Activated CD8-positive, alpha-beta T cell treated with anti-CD3 and anti-CD28 coated beads, Interleukin-2, amount 10 ng/mL, durations not matched to agents 7 days and 5 days (primary cell): ENCODE results near the gene WNT7A. TPM values are rescaled to one million over a fixed set of nuclear protein-coding genes. Genes with fewer than 3 reads are reported as not detected.

ENCODE experiments used
- ATAC-seq: fragments of 150-1000 bp; cut with Tn5 transposase; one replicate; pipeline ENCODE4 v1.10.0; 2021; ENCODE audit warnings: moderate library complexity
- CTCF ChIA-PET: fragments of 350-600 bp; sonication (Branson Sonifier 250); formaldehyde crosslinking; loops from one replicate; lab custom pipeline; 2021; ENCODE audit warnings: antibody characterized with exemption; lab: Charles Lee
- POLR2A ChIA-PET: fragments of 350-600 bp; sonication (Branson Sonifier 250); formaldehyde crosslinking; loops from one replicate; lab custom pipeline; 2021; ENCODE audit warnings: antibody characterized with exemption; lab: Charles Lee
- DNase-seq: peaks from one replicate; pipeline ENCODE4 v3.0.0-alpha.2; 2020
- H3K27ac Mint-ChIP-seq: one replicate; pipeline ENCODE4 v1.8.0; 2021; ENCODE audit warnings: mild to moderate bottlenecking, mixed read lengths
- H3K27me3 Mint-ChIP-seq: one replicate; pipeline ENCODE4 v1.8.0; 2021; ENCODE audit warnings: low read depth, mixed read lengths
- H3K36me3 Mint-ChIP-seq: one replicate; pipeline ENCODE4 v1.8.0; 2021; ENCODE audit warnings: low read depth, mixed read lengths
- H3K4me1 Mint-ChIP-seq: one replicate; pipeline ENCODE4 v1.8.0; 2021; ENCODE audit warnings: low read depth, mixed read lengths
- H3K4me3 Mint-ChIP-seq: one replicate; pipeline ENCODE4 v1.8.0; 2021; ENCODE audit warnings: mild to moderate bottlenecking, mixed read lengths
- H3K9me3 Mint-ChIP-seq: one replicate; pipeline ENCODE4 v1.8.0; 2022; ENCODE audit warnings: mixed read lengths; ENCODE audit not compliant: insufficient read depth
- total RNA-seq, 2 experiments: library from RNA; stranded (reverse); gene quantifications; one replicate each; pipeline ENCODE4 v1.2.3, GENCODE V29; 2021

The WNT7A gene
- total RNA-seq, 2 experiments from 2014 or later = not detected

DNA sequence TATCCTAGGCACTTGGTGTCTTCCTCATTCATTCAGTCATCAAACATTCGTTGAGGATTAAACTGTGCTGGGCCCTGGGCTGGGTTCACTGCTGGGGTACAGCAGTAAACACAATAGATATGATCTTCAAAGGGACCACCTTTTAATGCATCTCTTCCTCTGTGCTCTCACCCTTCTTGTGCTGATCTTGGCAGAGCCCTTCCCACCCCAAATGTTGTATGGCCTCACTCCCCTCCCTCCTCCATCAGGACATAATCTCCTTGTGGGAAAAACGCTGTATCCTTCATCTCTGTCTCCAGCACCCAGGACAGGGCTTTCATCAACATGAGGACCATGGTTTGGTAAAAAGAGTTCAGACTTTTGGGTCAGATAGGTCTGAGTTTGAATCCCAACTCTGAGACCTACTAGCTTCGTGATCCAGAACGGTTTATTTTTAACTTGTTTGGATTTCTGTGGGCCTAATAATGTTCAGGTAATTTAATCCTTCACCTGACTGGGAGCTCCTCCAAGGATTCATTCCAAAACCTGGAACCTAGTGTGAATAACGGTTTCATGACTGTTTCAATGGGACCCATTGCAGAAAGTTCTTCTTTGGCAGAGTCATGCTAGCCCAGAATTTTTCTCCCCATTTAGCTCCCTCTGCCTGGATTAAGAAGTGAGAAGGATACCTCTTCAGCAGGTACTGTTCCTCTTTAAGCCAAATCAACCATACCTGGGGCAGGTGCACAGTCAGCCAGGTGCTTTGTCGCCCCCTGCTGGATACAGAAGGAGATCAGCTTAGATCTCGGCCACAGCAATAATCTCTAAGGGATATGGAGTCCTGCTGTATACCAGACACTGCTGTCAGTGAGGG, 5.2 kb upstream of the WNT7A start:
- peaks cover 6% of the 10 kb centered on the region for H3K4me1 Mint-ChIP-seq
- H3K27ac Mint-ChIP-seq = no peak overlapping the region
- peaks cover 44% of the 10 kb centered on the region for H3K27me3 Mint-ChIP-seq
- H3K36me3 Mint-ChIP-seq = no peaks in the 10 kb centered on the region
- POLR2A ChIA-PET = no interaction called here
- CTCF ChIA-PET = interaction anchor here (0.7 to 16.8 kb wide), 15 partner anchors 10 to 389 kb away, joined by 3 to 387 read pairs (median 4); partner anchors contain the start of genes LSM3 and XPC
- H3K4me3 Mint-ChIP-seq = no peak overlapping the region
- ATAC-seq (peak; percentile 73), DNase-seq (peak; percentile 81)
- H3K9me3 Mint-ChIP-seq = no peaks in the 10 kb centered on the region

DNA sequence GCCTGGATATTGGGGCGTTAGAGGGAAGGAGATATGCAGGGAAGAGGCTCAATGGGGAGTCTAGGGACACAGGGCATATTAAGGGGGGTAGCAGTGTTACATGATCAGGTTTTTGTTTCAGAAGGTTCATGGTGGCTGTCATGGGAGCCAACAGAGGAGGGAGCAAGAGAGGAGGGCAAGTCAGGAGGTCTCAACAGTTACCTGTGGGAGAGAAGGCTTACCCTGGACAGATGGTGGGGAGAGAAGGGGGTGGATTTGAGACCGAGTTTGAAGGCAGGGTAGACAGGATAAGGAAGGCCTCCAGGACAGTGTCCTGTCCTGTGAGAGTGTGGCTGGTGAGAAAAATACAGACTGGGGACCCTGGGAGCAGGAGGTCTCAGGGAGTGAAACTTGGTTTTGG, 3.8 kb upstream of the WNT7A start:
- Mint-ChIP-seq H3K27ac (no peak overlapping the region), H3K27me3 (peaks cover 53% of the 10 kb centered on the region), H3K4me1 (peaks cover 9% of the 10 kb centered on the region), H3K4me3 (no peak overlapping the region), H3K36me3 (no peaks in the 10 kb centered on the region), H3K9me3 (no peaks in the 10 kb centered on the region)
- ChIA-PET CTCF (interaction anchor here (0.8 to 16.8 kb wide), 4 partner anchors 12 to 230 kb away, joined by 4 to 387 read pairs (median 8); no protein-coding TSS in a partner anchor), POLR2A (no interaction called here)
- ATAC-seq (no peak), DNase-seq (no peak)

DNA sequence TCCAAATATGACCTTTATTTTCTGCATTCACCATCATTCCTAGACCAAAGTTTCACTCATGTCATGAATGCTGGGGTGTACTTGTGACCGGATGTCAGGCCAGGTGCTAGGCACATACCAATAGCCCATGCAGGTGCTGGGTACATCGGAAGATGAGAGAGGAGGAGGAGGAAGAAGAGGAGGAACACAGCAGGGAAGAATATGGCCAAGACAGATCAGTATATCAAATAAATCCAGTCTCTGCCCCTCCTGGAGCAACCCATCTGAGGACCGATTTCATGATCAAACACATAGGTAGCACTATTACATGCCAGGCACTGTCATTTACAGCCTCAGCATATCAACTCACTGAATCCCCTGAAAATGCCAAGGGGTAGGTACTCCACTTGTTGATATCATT, 3.0 kb upstream of the WNT7A start:
- ChIA-PET CTCF (interaction anchor here (16.8 kb wide), 1 partner anchor 229 kb away, joined by 387 read pairs; no protein-coding TSS in a partner anchor), POLR2A (no interaction called here)
- no peak for DNase-seq
- no peak for ATAC-seq
- H3K36me3 Mint-ChIP-seq = no peaks in the 10 kb centered on the region
- H3K9me3 Mint-ChIP-seq = no peaks in the 10 kb centered on the region
- peaks cover 11% of the 10 kb centered on the region for H3K4me1 Mint-ChIP-seq
- no peak overlapping the region for H3K4me3 Mint-ChIP-seq
- peaks cover 60% of the 10 kb centered on the region for H3K27me3 Mint-ChIP-seq
- H3K27ac Mint-ChIP-seq = no peak overlapping the region

DNA sequence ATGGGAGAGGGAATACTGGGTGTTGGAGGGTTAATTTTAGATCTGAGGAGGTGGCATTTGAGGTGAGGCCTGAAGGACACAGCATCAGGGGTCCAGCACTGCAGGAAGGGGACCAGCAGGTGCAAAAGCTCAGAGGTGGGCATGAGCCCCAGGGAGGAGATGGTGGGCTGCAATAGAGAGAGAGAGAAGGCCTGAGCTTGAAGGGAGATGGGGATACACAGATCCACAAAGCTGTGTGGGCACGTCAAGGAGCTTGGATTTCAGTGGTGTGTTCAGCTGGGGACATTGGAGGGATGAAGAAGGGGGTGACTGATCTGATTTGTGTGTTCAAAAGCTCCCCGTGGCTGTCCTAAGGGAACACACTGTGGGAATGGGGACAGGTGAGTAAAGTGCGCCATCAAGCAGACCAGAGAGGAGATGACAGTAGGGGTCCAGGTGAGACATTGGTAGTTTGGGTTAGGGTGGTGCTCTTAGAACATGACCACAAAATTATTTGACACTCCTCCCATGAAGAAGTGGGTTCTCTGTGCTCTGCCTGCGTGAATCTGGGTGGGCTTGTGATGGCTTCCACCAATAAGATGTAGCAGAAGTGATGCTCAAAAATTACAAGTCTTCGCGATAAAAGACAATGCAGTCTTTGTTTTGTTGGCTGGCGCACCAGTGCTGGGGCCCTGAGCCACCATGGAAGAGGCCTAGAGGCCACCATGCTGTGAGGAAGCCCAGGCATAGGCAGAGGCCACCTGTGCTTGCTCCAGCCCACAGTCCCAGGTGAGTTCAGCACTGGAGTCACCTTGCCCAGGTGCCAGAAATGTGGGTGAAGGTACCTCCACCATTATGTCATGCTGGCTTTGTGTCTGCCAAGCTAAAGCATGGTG, 1.9 kb upstream of the WNT7A start:
- ATAC-seq (no peak), DNase-seq (no peak)
- Mint-ChIP-seq H3K9me3 (no peaks in the 10 kb centered on the region), H3K27me3 (peaks cover 70% of the 10 kb centered on the region), H3K4me3 (no peak overlapping the region), H3K36me3 (no peaks in the 10 kb centered on the region), H3K27ac (peak overlapping the region; percentile 4), H3K4me1 (peaks cover 11% of the 10 kb centered on the region)
- POLR2A ChIA-PET = no interaction called here
- CTCF ChIA-PET = interaction anchor here (0.6 to 16.8 kb wide), 11 partner anchors 9 to 402 kb away, joined by 3 to 387 read pairs (median 5); partner anchors contain the start of gene HDAC11

DNA sequence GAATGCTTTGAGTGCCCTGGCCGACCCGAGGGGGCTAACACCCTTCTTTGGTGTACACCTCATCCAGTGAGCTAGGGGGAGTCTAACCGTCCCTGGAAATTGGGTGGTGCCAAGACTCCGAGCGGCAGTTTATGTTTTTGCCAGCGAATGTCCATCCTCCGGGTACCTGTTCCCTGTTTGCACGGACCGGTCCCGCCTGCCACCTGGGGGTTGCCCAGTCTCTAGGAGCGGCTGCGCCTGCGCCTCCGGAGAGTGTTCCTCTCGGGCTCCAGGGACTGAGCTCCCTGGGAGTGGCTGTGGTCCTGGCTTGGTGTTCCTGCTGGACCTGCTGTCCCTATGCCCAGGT, 913 bp upstream of the WNT7A start:
- Mint-ChIP-seq H3K4me3 (no peak overlapping the region), H3K27me3 (peaks cover 79% of the 10 kb centered on the region), H3K9me3 (no peaks in the 10 kb centered on the region), H3K27ac (no peak overlapping the region), H3K4me1 (peaks cover 7% of the 10 kb centered on the region), H3K36me3 (no peaks in the 10 kb centered on the region)
- POLR2A ChIA-PET = no interaction called here
- CTCF ChIA-PET = interaction anchor here (0.6 to 16.8 kb wide), 14 partner anchors 10 to 401 kb away, joined by 3 to 387 read pairs (median 5); partner anchors contain the start of gene HDAC11
- DNase-seq (no peak), ATAC-seq (peak; percentile 3)

DNA sequence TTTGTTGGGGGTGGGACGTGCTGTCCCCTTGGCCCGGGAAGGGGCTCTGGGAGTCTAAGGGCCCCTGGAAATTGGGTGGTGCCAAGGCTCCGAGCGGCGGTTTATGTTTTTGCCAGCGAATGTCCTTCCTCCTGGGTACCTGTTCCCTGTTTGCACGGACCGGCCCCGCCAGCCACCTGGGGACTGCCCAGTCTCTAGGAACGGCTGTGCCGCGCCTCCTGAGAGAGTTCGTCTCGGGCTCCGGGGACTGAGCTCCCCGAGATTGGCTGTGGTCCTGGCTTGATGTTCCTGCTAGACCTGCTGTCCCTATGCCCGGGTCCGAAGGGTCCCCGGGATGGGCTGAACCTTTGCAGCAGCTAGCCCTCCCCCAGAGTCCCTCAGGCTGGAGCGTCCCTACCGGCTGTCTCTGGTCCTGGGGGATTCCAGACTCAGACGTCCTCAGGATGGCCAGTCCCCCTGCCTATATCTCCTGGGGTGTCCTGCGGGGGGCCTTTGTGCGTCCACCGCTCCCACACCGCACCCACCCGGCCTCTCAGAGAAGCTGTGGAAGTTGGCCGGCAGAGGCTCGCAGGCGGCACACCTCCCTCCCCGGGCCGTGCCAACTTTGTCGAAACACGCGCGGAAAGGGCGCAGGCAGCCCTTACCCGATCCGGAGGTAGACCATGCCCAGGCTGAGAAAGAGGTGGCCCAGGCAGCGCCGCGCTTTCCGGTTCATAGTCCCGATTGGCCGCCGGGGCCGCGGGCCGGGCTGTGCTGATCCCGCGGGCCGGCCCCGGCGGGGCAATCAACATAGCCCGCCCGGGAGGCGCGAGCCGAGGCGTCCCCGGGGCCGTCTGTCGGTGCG, 547 bp downstream of the WNT7A start:
- H3K9me3 Mint-ChIP-seq = no peaks in the 10 kb centered on the region
- H3K27me3 Mint-ChIP-seq = peaks cover 79% of the 10 kb centered on the region
- no peak overlapping the region for H3K27ac Mint-ChIP-seq
- DNase-seq (no peak), ATAC-seq (peak; percentile 43)
- CTCF ChIA-PET = interaction anchor here (0.7 to 16.8 kb wide), 9 partner anchors 9 to 233 kb away, joined by 3 to 387 read pairs (median 5); no protein-coding TSS in a partner anchor
- no peak overlapping the region for H3K4me3 Mint-ChIP-seq
- H3K4me1 Mint-ChIP-seq = peaks cover 7% of the 10 kb centered on the region
- H3K36me3 Mint-ChIP-seq = no peaks in the 10 kb centered on the region
- POLR2A ChIA-PET = no interaction called here

DNA sequence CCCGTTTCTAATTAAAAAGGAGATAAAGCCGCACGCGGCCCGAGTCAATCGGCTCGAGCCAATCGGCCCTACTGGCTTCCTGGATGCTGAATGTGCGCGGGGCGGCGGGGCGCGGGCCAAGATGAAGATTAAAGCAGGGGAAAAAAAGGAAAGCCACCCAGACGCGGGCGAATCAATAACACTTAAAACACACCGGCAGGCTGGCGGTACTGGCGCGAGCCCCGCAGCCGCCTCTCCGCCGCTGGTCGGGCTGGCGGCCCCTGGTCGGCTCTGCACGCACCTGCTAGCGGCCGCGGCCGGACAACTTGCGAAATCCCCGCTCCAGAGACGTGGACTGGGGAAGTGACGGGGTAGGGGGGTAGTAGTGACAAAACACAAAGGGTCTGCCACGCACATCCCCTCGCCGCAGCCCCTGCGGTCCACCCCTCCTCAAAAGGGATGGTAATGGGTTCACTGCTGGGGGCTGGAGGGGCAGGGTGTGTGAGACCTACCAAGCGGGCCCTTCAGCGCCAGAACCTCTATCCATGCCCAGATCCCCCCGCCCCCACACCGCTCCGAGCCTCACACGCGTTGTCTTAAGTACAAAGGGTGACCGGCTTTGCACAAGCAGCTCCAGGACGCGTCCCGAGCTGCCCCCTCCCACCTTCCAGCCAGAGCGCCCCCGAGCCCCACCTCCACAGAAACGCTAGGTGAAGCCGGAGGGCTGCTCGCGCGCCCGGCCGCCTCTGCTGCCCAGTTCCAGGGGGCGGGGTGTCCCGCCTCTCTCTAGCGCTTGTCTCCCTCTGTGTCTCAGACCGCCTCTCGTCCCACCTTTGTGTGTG, 1.4 kb downstream of the WNT7A start:
- peak overlapping the region; percentile 34 for H3K4me3 Mint-ChIP-seq
- DNase-seq (no peak), ATAC-seq (no peak)
- no peaks in the 10 kb centered on the region for H3K36me3 Mint-ChIP-seq
- H3K27me3 Mint-ChIP-seq = peaks cover 73% of the 10 kb centered on the region
- no peak overlapping the region for H3K27ac Mint-ChIP-seq
- ChIA-PET CTCF (interaction anchor here (16.8 kb wide), 1 partner anchor 225 kb away, joined by 387 read pairs; no protein-coding TSS in a partner anchor), POLR2A (no interaction called here)
- H3K9me3 Mint-ChIP-seq = no peaks in the 10 kb centered on the region
- peaks cover 7% of the 10 kb centered on the region for H3K4me1 Mint-ChIP-seq

DNA sequence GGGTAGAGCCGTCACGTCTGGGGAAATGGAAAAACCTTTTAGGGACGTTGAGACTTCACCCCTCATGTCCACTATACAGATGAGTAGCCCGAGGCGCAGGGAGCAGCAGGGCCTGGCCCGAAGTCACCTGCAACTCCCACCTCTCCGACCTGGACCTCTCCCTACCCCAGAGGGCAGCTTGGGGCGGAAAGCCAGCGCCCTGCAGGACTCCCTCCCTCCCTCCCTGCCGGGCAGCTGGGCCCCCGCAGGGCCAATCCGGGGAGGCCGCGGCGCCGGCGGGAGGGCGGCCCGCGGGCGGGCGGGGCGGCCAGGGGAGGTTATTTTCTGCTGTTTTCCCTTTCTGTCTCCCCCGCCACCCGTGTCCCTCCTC, 2.0 kb downstream of the WNT7A start:
- DNase-seq = no peak
- no peak overlapping the region for H3K4me3 Mint-ChIP-seq
- no peaks in the 10 kb centered on the region for H3K9me3 Mint-ChIP-seq
- ChIA-PET POLR2A (no interaction called here), CTCF (interaction anchor here (16.8 kb wide), 1 partner anchor 224 kb away, joined by 387 read pairs; no protein-coding TSS in a partner anchor)
- peaks cover 71% of the 10 kb centered on the region for H3K27me3 Mint-ChIP-seq
- no peak overlapping the region for H3K27ac Mint-ChIP-seq
- H3K4me1 Mint-ChIP-seq = peaks cover 7% of the 10 kb centered on the region
- no peaks in the 10 kb centered on the region for H3K36me3 Mint-ChIP-seq
- no peak for ATAC-seq

DNA sequence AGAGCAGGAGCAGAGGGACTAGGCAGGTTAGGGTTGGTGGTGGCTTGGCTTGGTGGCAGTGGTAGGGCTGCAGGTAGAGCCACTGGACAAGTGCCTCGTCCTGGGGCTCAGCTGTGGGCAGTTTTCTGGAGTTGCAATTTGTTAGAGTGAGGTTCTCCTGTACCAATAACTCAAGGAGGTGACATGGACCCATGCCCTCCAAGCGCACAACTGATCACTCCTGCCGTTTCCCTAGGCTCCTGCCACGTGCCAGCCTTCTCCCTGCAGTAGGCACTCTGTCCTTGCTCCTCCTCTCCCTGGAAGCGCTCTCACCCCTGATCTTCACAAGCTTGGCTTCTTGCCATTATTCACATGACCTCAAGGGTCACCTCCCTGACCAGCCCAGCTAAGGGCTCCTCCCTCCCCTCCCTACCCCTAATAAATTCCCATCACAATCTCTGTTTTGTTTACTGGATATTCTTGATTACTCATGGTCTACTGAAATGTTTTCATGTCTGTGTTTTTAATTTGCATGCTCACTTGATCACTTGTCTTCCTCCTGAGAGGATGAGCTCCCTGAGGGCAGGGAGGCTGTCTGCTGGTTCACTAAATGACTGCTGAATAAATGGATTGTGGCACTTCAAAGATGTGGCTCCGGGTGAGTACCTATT, 3.3 kb downstream of the WNT7A start:
- Mint-ChIP-seq H3K4me1 (peaks cover 7% of the 10 kb centered on the region), H3K36me3 (no peaks in the 10 kb centered on the region), H3K9me3 (no peaks in the 10 kb centered on the region), H3K27ac (no peak overlapping the region), H3K4me3 (no peak overlapping the region), H3K27me3 (peaks cover 59% of the 10 kb centered on the region)
- ATAC-seq (no peak), DNase-seq (no peak)
- ChIA-PET CTCF (interaction anchor here (16.8 kb wide), 1 partner anchor 223 kb away, joined by 387 read pairs; no protein-coding TSS in a partner anchor), POLR2A (interaction anchor here (1.3 kb wide), 1 partner anchor 18 kb away, joined by 3 read pairs; no protein-coding TSS in a partner anchor)

DNA sequence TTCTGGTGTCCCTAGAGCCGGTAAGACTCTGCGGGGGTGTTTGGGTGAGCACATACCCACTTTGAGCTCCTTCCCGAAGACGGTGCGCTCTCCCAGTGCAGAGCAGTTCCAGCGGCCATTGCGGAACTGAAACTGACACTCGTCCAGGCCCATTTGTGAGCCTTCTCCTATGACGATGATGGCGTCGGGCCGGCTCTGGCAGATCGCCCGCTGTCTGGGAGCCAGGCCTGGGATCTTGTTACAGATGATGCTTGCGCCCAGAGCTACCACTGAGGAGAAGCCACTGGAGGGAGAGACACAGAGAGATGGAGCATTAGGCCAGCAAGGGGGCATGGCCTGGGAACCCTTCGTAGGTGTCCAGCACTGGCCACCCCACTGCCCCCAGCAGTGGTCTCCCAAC, 5.0 kb downstream of the WNT7A start:
- peaks cover 7% of the 10 kb centered on the region for H3K4me1 Mint-ChIP-seq
- no peaks in the 10 kb centered on the region for H3K36me3 Mint-ChIP-seq
- no peak overlapping the region for H3K4me3 Mint-ChIP-seq
- peaks cover 47% of the 10 kb centered on the region for H3K27me3 Mint-ChIP-seq
- H3K9me3 Mint-ChIP-seq = no peaks in the 10 kb centered on the region
- no peak overlapping the region for H3K27ac Mint-ChIP-seq
- DNase-seq = no peak
- no peak for ATAC-seq
- POLR2A ChIA-PET = no interaction called here
- CTCF ChIA-PET = interaction anchor here (1.4 kb wide), 2 partner anchors 216 to 217 kb away, joined by 4 read pairs; no protein-coding TSS in a partner anchor
